Measurements from ENCODE around the gene AMOTL1.

Gene AMOTL1, protein sequence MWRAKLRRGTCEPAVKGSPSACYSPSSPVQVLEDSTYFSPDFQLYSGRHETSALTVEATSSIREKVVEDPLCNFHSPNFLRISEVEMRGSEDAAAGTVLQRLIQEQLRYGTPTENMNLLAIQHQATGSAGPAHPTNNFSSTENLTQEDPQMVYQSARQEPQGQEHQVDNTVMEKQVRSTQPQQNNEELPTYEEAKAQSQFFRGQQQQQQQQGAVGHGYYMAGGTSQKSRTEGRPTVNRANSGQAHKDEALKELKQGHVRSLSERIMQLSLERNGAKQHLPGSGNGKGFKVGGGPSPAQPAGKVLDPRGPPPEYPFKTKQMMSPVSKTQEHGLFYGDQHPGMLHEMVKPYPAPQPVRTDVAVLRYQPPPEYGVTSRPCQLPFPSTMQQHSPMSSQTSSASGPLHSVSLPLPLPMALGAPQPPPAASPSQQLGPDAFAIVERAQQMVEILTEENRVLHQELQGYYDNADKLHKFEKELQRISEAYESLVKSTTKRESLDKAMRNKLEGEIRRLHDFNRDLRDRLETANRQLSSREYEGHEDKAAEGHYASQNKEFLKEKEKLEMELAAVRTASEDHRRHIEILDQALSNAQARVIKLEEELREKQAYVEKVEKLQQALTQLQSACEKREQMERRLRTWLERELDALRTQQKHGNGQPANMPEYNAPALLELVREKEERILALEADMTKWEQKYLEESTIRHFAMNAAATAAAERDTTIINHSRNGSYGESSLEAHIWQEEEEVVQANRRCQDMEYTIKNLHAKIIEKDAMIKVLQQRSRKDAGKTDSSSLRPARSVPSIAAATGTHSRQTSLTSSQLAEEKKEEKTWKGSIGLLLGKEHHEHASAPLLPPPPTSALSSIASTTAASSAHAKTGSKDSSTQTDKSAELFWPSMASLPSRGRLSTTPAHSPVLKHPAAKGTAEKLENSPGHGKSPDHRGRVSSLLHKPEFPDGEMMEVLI

DNA sequence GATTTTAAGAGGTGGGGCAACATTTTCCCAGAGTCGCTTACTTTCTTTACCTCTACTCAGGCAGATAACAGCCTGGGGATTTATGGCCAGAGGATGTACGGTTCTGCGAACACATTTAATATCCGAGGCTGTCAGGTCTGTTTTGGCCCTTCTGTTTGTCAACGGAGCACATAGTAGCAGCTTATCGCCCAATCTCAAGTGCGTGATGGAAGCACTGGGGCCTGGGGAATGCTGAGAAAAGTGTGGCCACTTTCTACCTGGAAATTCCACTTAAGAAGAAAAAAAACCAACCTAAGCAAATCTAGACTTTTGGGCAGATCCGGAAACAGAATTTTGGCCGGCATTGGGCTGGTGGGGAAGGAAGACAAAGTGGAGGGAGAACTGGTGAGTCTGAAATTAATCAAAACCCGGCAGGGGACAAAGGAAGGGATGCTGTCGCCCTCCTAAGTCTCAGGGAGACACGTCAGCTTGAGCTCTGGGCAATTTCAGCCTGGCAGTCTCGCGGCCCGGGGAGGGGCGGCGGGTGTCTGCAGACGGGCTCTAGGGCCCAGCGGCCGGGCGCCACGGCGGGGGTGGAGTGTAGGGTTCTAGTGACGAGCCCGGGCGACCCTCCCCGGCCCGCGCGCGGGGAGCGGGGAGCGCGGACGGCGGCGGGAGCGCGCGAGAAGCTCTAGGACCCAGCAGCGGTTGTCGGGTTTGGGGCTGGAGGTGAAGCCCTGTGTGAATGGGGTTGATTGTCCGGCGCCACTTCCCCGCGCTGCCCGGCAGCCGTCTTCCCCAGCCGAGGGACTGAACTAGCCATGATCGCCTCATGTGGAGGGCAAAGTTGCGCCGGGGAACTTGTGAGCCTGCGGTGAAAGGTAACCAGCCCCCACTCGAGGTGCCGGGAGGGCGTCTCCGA lies at the start of gene AMOTL1:
TSS of gene AMOTL1 (plus strand) at position 656 of the 901 bp plus-strand sequence. CDS start at position 812, 156 bp downstream.
- FAIRE-seq (no peak), DNase-seq (ENCODE audit: extremely low spot score, insufficient read length, low read depth) (no peak)

DNA sequence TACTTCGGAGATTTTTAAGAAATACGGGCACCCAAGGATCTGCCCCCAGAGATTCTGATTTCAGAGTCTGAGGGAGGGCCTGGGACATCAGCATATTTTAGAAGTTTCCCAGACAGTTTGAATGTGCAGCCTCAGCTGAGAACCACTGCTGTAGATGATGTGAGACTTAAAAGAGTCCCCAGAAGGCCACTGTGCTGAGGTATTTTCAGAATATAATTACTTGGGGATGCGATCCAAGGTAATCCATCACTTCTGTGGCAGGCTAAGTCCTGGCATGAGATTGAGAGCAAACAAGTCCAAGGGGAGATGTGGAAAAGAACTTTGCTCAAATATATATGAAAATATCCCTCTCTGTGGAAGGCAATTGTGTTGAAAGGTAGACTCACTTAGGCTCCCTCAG lies 48.3 kb upstream of the AMOTL1 start:
- DNase-seq (ENCODE audit: extremely low spot score, insufficient read length, low read depth), result no peak
- no peak for FAIRE-seq

DNA sequence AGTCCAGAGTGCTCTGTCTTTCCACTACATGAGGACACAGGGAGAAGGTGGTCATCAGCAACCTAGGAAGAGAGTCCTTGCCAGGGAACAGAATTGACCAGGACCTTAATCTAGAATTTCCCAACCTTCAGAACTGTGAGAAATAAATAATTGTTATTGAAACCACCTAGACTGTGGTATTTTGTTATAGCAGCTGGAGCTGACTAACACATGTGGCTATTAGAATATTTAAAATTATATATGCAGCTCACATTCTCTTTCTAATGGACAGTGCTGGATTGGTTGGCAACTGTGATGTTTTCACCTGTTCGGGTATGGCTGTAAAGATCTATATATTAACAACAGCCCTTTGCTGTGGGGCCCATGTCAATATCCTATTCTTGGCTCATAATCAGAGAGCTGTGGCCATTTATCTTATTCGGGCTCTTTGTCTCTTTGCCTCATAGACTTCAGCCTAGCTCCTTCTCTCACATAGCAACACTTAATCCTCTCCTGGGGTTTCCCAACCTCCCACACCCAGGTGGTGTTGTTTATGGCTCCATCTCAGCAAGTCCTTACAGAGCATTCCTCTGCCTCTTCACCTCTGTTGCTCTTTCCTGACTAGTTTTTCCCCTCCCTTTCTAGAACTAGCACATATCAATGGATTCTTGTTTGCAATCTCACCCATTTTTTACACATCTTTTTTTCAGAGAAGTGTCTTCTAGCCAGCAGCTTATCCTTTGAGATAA lies 46.4 kb upstream of the AMOTL1 start:
- no peak for DNase-seq (ENCODE audit: extremely low spot score, insufficient read length, low read depth)

DNA sequence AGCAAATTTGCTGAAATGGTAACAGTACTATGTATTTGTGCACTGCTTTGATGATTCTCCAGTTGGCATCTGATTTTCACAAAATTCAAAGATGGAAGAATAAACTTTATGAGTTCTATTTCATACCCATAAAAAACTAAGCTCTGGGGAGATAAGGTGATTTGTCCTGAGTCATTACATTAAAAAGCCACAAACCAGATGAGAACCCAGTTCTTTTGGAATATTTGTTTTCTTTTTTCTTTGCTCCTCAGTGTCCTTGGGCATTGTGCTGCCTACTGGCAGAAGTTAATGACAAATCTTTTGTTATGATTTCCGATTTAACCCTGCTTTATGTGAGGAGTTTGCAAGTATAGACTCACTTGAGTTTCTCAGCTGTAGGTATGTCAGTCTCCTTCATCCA lies 45.4 kb upstream of the AMOTL1 start:
- FAIRE-seq (no peak), DNase-seq (ENCODE audit: extremely low spot score, insufficient read length, low read depth) (no peak)

More for the DNA sequence above, 46.4 kb upstream of the AMOTL1 start:
- no peak for FAIRE-seq

DNA sequence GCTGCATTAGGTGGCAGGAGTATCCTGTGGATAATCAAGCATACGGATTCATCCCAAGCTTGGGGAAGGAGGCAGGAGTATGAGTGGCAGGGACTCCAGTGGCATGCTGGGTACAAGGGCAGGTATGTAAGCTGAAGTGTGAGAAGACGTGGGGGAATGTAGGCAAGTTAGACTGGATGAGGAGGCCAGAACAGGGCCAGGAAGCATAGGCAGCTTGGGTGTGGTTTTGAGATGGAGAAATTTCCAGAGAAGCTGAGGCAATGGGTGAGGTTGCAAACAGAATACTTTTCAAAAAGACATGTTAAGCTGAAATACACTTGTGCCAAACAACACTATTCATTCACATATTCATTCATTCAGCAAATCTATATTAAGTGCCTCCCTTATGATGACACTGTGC lies 43.1 kb upstream of the AMOTL1 start:
- FAIRE-seq, result no peak
- DNase-seq (ENCODE audit: extremely low spot score, insufficient read length, low read depth), result no peak

DNA sequence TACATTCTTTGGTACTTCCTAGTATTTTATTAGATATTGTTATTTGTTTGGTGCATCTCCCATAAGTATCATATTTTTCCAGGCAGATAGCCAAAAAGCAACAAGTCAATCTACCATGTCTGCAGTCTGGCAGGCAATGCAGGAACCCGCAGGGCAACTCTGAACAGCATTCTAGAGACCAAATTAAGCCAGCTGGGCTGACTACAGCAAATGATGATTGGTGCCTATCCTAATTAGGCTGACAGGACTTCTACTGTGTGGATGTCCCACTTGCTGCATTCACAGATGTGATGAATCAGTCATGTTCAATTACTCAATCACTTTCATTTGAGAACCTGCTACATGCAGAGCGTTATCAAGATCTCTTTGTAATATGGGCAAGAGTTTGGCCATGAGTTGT lies 40.3 kb upstream of the AMOTL1 start:
- DNase-seq (ENCODE audit: extremely low spot score, insufficient read length, low read depth) (no peak), FAIRE-seq (no peak)

DNA sequence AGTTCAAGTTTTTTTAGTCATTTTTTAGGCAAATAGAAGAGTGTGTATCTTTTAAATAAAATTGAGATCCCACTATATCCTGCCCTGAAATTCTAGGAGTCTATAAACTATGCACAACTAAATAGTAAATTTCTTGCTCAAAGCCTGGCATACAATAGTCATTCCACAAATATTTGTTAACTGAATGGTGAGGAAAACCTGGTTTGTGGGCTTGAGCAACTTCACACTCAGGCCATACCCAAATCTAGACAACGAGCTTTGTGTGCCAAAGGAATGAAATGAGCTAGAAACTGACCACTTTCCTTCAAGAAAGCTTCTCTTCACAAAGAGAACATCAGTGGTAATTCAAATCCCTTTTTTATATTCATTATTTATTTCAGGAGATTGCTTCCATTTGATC lies 39.6 kb upstream of the AMOTL1 start:
- FAIRE-seq (no peak), DNase-seq (ENCODE audit: extremely low spot score, insufficient read length, low read depth) (no peak)

DNA sequence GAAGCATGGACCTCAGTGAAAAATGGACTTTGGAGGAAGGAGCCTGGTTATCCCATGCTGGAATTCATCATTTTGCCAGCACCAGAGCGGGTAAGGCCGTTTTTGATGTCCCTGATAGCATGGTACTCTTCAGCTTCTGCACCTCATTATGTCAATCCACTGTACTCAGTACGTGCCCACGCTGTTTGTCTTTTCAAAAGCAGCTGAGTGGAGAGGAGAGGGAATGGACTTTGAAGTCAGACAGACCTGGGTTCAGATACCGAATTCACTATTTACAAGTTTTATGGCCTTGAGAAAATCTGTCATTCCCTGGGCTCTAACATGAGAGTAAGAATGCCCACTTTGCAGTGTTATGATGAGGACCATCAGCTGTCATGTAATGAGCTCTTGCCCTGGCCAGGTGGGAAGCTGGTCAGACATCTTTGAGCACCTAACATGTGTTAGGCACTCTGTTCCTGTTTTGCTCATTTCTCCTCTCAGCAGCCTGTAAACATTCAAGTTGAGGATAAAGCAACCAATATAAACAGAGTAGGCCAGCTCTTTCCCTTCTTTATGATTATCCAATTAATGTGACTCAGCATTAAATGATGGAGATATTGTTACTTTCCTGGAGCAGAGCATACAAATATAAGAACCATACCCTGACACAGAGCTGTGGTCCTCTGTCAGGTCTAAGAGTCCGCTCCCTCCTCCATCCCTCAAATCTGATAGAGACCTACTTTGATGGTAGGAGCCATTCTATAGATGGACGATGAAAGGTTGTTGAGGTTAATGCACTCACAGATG lies 39.0 kb upstream of the AMOTL1 start:
- DNase-seq (ENCODE audit: extremely low spot score, insufficient read length, low read depth) (no peak), FAIRE-seq (no peak)

DNA sequence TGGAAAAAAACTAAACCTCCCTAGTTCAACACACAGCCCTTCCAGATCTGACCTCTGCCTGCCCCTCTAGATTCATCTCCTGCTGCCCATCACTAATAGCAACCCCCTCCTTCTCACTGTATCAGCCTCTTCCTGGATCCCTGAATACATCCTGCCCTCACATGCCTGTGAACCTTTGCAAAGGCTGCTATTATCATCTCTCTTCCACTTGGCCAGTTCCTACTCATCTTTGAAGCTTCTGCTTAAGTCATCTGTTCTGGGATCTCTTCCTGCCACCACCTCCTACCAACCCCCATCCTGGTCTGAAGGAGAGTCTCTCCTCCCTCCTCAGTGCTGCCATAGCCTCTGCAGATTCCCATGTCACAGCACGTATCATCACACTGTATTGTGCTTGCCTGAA lies 38.0 kb upstream of the AMOTL1 start:
- DNase-seq (ENCODE audit: extremely low spot score, insufficient read length, low read depth) (no peak), FAIRE-seq (no peak)

DNA sequence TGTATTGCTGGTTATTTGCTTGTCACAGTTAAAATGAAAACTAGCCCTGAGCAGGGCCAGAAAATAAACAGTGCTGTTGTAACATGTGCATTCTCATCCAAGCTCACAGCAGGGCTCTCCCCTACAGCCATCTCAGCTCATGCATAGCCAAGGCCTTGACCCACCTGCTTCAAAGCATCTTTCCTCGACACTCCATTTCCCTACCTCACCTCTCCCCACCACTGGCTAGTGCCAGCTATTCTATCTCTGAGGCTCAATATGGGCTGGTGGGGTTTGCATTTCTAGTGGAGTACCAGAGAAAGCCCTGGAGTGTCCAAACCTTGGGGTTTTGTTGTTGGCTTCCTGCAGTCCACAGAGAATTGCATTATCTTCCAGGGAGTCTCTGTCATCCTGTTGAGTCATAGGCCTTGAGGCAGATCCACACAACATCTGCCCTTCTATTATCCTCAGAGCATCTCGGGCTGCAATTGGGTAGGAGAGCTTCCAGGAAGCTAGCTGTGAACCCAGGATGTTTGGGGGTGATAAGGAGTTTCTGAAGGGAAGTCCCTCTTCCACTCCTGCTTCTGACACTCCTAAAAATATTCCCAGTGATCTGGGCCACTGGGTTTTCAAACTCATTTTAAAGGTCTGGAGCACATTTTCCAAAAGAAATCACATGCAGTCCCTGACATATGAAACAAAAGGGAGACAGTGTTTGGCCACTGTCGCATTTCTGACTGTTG lies 36.1 kb upstream of the AMOTL1 start:
- DNase-seq (ENCODE audit: extremely low spot score, insufficient read length, low read depth) (no peak), FAIRE-seq (no peak)

DNA sequence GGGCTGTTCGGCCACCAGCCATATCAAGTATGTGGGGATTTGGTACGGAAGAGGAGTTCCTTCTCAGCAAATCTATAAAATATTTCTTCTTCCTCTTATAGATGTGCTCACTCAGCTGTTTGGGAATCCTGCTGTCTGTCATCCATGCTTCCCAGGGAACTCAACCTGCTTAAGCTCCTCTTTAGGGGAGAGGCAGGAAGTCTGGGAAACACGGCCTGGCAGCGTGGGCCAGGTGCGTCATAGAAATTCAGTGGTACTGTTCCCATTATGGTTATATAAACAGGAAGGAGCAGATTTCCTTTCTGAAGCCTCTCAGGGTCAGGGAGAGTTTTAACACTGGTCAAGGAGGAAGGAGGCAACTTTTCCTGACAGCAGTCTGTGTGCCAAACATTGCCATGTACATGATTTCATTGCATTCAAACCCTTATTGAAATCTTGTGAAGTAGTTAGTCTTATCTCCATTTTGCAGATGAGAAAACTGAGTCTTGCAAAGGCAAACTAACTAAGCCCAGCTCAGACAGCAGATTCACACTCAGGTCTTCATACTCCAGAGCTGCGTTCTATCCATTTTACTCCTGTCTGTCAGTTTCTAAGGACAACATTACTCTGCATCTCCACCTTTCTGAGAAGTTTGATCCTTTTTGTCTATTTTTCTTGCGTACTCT lies 35.4 kb upstream of the AMOTL1 start:
- FAIRE-seq (no peak), DNase-seq (ENCODE audit: extremely low spot score, insufficient read length, low read depth) (no peak)

DNA sequence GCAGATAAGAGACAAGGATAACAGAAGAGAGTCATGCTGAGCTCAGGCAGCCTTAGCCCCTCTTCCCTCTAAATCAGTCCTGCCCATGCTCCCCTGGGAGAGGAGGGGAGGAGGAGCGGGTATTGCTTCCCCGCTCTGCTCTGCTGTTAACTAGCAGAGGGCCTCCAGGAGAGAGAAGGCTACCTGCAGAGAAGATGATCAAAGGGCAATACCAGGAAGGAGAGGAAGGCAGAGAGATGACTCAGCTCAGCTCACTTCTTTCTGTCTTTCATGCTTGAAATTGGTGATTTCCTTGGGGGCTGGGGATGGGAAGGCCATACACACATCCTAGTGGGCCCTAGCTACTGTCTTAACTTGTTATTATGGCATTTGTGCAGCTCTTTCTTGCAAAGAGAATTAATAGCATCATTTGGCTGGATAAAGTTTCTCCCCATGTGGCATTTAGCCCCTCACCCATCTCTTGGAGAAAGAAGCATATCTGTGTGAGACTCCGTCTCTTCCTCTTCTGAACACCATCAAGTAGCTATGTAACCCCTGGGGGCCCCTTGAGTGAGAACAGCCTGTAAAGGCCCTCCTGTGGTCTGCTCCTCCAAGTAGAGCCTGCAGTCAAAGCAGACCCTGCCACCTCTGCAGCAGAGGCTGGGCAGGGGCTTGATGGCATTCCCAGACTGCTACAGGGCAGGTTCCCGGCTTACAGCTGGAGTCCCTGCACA lies 33.4 kb upstream of the AMOTL1 start:
- DNase-seq (ENCODE audit: extremely low spot score, insufficient read length, low read depth) (no peak), FAIRE-seq (no peak)

DNA sequence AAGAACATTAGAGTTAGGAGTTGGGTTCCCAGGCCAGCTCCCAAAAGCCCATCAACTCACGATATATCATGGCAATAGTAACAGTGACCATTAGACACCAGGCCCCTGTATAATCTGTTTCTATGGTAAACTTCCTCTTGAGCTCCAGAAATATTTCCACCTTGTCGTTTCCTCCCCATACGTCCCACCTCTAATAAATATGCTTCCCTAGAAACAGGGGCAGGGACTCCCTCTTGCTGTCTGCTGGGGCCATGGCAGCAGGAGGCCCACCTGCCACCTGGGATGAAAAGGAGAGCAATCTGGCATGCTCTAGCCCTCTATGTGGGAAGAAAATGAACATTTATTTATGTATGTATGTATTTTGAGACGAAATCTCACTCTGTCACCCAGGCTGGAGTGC lies 32.2 kb upstream of the AMOTL1 start:
- no peak for DNase-seq (ENCODE audit: extremely low spot score, insufficient read length, low read depth)
- FAIRE-seq, result no peak

DNA sequence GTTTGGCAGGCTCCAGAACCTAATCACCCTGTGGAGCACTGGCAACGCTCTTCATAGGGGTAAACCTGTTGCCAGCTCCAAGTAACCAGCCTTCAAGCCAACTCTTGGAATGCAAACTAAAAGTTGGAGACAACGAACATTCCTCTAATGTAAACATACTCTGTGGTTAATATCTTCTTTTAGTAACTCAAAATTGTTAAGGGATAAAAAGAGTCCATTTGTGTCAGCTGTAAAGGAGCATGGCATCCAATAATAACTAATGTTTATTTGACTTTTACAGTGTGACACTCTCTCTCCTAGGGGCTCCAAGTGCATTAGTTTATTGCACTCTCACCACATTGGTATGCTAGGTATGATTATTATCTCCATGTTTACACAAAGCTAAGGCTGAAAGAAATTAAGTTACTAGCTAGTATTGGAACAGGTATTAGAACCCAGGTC lies 31.0 kb upstream of the AMOTL1 start:
- DNase-seq (ENCODE audit: extremely low spot score, insufficient read length, low read depth), result no peak
- FAIRE-seq, result no peak

DNA sequence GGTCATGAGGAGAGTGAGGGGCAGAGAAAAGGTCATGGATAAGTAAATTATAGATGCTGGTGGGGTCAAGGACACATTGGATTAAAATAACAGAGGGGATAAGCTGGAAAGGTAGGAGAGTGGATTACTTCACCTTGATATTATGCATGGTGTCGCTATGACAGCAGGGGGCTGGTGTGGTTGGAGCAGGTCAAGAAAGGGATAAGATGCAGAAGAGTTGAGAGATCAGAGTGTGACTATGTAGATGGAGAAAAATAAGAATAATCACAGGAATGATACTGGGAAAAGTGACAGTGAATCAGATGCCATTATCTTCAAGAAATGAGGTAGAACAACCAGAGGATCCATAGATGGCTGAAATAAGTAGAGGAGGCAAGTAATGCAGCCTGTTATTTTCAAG lies 29.4 kb upstream of the AMOTL1 start:
- FAIRE-seq, result no peak
- no peak for DNase-seq (ENCODE audit: extremely low spot score, insufficient read length, low read depth)

DNA sequence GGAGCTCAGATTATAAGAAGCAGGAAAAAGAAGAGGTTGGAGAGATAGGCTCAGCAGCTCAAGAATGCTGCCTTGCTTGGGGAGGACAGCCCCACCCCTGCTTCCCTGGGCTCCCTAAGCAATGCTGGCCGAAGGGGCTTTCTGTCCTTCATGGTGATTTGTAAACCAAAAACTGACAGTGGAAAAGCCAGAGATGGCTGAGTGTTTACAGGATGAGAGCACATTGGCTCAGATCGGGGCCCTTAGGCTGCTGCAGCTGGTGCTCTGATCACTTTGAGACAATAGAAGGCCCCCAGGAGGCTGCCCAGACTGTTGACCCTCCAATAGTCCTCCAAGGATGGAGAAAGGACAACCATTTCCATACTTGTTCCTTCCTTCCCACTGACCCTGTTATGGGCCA lies 28.8 kb upstream of the AMOTL1 start:
- no peak for FAIRE-seq
- DNase-seq (ENCODE audit: extremely low spot score, insufficient read length, low read depth), result no peak

Measured in GM18507 (cell line).